ENCODE results near the gene A1CF. TPM values are rescaled to one million over a fixed set of nuclear protein-coding genes. Genes with fewer than 3 reads are reported as not detected.
"Not testable (repeated sequence)": the region's sequence is repeated elsewhere in the genome, so short reads cannot be mapped to it uniquely, and the experiment has no call there.

The A1CF gene
- total and polyA plus RNA-seq, 9 donors, result 0.12 to 0.15 TPM; not detected in 7

DNA sequence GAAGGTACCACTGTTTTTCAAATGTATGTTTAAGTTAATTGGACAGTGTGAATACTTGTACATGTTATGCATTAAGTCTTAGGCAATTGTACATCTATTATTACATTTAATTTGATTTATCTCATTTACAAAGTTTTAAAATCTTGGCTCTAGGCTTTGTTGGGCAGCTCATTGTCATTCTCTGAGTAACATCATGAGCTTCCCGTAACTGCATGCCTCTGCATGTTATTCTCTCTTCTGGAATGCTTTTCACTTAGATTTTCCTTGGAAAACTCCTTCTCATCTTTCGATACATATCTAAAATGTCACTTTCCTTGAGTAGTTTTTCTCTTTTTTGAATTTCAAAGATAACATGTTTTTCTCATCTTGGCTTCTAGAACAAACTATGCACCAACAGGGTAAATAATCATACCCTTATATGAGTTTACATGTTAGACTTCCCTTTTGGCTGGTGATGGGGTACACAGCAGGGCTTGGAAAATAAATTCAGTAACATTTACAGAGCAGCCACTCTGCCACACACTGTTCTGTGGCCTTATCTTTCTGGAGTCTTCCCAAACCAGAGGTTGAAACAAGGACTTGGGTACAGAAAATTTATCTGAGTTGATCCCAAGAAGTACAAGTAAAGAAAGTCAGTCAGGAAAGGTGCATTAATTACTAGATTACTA is 42.2 kb upstream of the A1CF start:
- TF ChIP-seq EP300 (IDR thresholded peaks at IDR 0.05), result no peak
- TF ChIP-seq, protein P1, sequence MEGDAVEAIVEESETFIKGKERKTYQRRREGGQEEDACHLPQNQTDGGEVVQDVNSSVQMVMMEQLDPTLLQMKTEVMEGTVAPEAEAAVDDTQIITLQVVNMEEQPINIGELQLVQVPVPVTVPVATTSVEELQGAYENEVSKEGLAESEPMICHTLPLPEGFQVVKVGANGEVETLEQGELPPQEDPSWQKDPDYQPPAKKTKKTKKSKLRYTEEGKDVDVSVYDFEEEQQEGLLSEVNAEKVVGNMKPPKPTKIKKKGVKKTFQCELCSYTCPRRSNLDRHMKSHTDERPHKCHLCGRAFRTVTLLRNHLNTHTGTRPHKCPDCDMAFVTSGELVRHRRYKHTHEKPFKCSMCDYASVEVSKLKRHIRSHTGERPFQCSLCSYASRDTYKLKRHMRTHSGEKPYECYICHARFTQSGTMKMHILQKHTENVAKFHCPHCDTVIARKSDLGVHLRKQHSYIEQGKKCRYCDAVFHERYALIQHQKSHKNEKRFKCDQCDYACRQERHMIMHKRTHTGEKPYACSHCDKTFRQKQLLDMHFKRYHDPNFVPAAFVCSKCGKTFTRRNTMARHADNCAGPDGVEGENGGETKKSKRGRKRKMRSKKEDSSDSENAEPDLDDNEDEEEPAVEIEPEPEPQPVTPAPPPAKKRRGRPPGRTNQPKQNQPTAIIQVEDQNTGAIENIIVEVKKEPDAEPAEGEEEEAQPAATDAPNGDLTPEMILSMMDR (IDR thresholded peaks at IDR 0.05), result no peak
- no peak for TF ChIP-seq POLR2A (IDR thresholded peaks at IDR 0.05)
- no peaks in the 10 kb centered on the region for H3K27me3 ChIP-seq
- H3K9me3 ChIP-seq, result no peaks in the 10 kb centered on the region
- no peak overlapping the region for H3K27ac ChIP-seq
- no peaks in the 10 kb centered on the region for H3K36me3 ChIP-seq
- H3K4me1 ChIP-seq (ENCODE audit: insufficient read depth), result no peaks in the 10 kb centered on the region
- no peak overlapping the region for H3K4me3 ChIP-seq
- 78 to 82% (median 82%) methylated on average over 2 of the region's 2 CpGs for WGBS, 3 donors
- DNase-seq, result no peak
- intact Hi-C loops (cut with DNase I), result no loop called here

DNA sequence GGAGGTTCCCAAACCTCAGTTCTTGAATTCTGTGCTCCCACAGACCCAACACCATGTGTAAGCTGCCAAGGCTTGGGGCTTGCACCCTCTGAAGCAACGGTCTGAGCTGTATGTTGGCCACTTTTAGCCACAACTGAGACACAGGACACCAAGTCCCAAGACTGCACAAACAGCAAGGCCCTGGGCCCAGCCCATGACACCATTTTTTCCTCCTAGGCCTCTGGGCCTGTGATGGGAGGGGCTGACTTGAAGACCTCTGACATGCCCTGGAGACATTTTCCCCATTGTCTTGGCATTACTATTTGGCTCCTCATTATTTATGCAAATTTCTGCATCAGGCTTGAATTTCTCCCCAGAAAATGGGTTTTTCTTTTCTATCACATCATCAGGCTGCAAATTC is 38.0 kb upstream of the A1CF start:
- DNase-seq; H3K9me3 ChIP-seq; H3K27ac ChIP-seq; H3K4me1 ChIP-seq (ENCODE audit: insufficient read depth); H3K4me3 ChIP-seq; intact Hi-C loops (cut with DNase I); H3K36me3 ChIP-seq; H3K27me3 ChIP-seq: not testable (repeated sequence)
- WGBS, 3 donors, result 48 to 62% (median 62%) methylated on average over 1 of the region's 1 CpG

DNA sequence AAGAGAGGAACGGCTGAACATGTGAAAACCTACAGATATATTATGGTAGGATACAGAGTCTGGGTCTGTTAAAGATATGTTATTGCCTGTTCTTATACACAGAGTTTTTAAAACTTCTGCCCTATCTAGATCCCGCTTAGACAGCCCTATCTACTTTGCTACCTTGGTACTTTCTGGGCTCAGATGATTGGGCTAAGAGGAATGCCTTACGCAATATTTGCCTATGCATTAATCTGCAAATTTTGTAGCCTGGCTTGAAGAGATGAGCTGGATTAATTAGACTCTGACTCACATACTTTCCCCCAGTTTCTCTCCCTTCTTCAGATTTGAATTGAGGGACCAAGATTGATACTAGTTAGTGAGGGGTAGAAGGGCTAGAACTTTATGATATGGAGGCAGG is 33.6 kb upstream of the A1CF start:
- Histone ChIP-seq H3K9me3 (no peaks in the 10 kb centered on the region), H3K36me3 (no peaks in the 10 kb centered on the region), H3K4me1 (ENCODE audit: insufficient read depth) (no peaks in the 10 kb centered on the region), H3K4me3 (no peak overlapping the region), H3K27me3 (no peaks in the 10 kb centered on the region), H3K27ac (no peak overlapping the region)
- DNase-seq, result no peak
- whole genome bisulfite sequencing, 3 donors, result 88 to 92% (median 91%) methylated on average over 3 of the region's 3 CpGs
- intact Hi-C loops (cut with DNase I), result no loop called here
- TF ChIP-seq EP300 (IDR thresholded peaks at IDR 0.05), result no peak

DNA sequence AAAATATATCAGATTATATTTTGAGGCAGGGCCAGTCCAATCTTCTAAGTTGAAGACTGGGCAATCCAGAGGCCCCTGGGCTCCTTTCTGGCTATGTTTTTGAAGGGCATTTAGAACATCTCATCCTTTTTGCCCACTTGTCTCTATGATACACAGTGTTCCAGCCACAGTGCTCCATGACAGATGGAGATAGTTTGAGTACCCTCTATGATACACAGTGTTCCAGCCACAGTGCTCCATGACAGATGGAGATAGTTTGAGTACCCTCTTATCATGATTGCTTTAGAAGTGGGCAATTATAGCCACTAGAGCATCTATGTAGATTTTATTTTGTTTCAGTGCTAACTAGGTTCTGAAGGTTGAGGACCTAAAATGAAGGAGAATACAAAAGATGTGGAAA is 33.1 kb upstream of the A1CF start:
- DNase-seq, result no peak
- H3K27ac ChIP-seq, result no peak overlapping the region
- H3K4me3 ChIP-seq, result no peak overlapping the region
- no peaks in the 10 kb centered on the region for H3K27me3 ChIP-seq
- TF ChIP-seq, protein P1 (IDR thresholded peaks at IDR 0.05), result no peak
- no peak for TF ChIP-seq POLR2A (IDR thresholded peaks at IDR 0.05)
- no peak for TF ChIP-seq EP300 (IDR thresholded peaks at IDR 0.05)
- intact Hi-C loops (cut with DNase I), result no loop called here
- no peaks in the 10 kb centered on the region for H3K4me1 ChIP-seq (ENCODE audit: insufficient read depth)
- no peaks in the 10 kb centered on the region for H3K9me3 ChIP-seq
- no peaks in the 10 kb centered on the region for H3K36me3 ChIP-seq

DNA sequence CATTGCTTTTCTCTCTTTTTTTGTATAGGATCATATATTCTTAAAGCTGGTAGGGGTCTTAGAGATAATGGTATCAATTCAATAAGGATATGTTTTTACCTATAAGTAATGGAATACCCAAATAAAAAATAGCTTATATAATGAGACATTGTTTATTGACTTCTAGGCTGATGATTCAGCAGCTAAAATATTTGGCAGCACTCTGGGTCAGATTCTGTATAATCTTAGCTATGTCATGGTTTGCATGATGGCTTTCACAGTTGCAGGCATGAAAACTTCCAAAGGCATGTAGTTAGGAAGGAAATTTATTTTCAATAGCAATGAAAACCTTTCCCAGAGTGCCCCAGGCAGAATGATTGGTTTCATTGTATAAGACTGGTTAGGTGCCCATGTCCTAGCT is 32.1 kb upstream of the A1CF start:
- Histone ChIP-seq H3K9me3 (no peaks in the 10 kb centered on the region), H3K4me1 (ENCODE audit: insufficient read depth) (no peaks in the 10 kb centered on the region), H3K27ac (no peak overlapping the region), H3K27me3 (no peaks in the 10 kb centered on the region), H3K36me3 (no peaks in the 10 kb centered on the region), H3K4me3 (no peak overlapping the region)
- no peak for DNase-seq
- intact Hi-C loops (cut with DNase I), result no loop called here
- TF ChIP-seq, protein P1 (IDR thresholded peaks at IDR 0.05), result no peak
- TF ChIP-seq EP300 (IDR thresholded peaks at IDR 0.05) (no peak), POLR2A (IDR thresholded peaks at IDR 0.05) (no peak)

Measured in ovary (tissue), 9 donors.